ENCODE measurements around the gene SENP7.
A peak's percentile ranks its signal among the peaks of the same experiment; 100 is the strongest.

- TF ChIP-seq CTCF (IDR thresholded peaks at IDR 0.05): peak; percentile 54
- TF ChIP-seq EZH2 (IDR thresholded peaks at IDR 0.05; ENCODE audit: borderline replicate concordance, insufficient read depth, low read depth, low read length, poor library complexity, severe bottlenecking): no peak
Measured at GRCh38 chr3:101381809-101382208, 131.2 kb downstream of the SENP7 start.

All from B cell (primary cell).